ENCODE data around the gene MED13L.
A peak's percentile ranks its signal among the peaks of the same experiment; 100 is the strongest.

MED13L gene

DNA sequence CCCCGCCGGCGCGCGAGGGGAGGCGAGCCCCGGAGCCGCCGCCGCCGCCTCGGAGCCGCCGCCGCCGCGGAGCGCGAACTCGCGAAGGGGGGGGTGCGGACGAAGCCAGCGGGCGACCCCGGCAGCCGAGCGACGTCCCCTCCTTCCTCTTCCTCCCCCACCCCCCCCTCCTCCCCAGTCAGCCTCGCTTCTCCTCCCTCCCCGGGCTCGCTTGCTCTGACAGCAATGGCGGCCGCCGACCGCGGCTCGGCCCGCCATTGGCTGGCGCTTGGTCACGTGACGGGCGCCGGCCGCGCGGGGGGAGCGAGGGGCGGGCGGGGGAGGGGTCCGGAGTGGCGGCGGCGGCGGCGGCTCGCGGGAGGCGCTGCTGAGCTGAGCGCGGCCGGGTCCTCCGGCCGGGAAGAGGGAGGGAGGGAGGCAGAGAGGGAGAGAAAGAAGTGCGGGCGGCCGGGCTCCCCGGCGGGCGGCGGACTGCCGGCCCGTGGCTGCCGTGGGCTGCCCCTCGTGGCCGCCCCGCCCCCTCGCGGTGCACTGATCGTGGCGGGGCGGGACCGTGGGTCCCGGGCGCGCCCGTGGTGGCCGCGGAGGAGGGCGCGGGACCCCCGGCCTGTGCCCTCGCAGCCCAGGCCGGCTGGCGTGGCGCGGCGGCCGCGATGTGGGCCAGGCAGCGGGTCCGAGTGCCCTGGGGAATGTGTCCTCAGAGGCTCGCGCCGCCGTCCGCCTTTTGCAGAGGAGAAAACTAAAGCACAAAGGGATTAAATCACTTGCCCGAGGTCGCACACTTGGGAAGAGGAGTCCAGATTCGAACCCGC lies at the start of gene MED13L:
Gene MED13L, minus strand, starts transcription at position 227 of the 812 bp plus-strand sequence. CDS start 562 bp downstream, outside the sequence.
- peak; percentile 97 for DNase-seq

DNA sequence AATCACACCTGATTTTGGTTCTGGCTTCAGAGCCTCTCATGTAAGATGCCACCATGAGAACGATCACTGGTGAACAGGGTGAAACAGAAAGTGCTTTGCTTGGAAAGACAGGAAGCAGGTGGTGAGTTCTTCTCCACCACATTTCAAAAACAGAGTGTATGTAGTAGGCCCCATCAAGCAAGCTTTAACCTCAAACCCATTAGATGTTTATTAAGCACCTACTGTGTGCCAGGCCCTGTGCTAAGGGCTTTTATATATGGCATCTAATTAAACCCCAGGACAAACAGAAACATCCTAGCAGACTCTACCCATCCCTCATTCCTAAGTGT lies 47.8 kb upstream of the MED13L start:
- DNase-seq = peak; percentile 60

- DNase-seq = peak; percentile 76
Observed at GRCh38 chr12:116324654-116325335, 47.3 kb upstream of the MED13L start.

DNA sequence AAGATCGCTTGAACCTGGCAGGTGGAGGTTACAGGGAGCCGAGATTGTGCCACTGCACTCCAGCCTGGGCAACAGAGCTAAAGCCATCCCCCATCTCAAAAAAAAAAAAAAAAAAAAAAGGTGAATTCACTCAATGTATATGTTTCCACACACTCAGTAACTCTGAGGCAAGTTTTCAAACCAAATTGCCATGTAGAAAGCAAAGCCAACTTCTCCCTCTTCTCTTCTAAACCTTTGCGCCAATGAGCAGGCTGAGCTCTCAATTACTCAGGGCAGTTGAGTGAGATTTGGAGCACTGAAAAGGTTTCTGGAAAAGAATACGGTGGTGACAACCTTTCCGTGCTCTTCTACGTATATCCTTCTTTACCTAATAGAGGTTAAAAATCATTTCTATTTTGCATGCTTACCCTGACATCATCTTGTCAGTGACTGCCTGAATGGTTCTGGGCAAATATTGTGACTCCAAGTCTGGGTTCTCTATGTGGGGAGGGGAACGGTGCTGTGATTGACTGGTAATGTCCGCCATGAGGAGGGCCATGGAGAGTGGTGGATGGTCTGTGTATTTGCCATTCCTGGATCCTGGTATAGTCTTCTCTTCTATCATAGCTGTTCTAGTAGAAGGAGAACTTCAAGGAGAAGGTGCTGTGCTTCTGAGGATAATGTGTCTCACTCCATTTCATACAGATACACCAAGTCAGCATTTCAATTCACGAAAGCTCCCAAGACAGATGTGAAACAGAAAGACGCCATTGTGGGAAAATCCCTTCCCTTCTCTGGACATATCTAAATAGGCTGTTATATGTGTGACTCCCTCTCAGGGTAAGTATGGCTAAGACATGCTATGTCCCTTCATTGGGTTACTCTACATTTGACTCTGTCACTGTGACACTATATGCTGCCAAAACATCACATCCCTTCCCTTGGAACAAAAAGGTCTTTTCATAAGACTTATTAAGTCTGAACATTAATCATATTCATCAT lies 46.2 kb upstream of the MED13L start:
- DNase-seq = peak; percentile 88

- no peak for DNase-seq
Observed at GRCh38 chr12:116321913-116322312, 44.4 kb upstream of the MED13L start.

DNA sequence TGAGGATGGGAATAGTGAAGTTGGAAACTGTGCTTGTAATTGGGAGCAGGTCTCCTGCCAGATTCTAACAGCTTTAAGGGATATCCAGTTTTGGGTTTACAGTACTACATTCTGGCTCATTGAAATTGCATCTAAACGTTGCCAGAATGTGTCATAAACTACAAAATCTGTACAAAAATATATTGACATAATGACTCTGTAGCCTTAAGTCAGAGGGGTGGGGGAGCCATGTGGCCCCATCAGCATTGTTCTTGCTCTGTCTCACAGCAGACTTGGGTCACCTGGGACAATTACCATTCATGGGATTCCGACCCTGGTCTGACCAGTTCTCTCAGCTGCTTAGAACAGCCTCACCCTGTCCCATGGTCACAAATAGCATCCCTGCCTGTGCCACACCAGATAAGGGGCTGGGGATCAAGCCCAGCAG lies 43.3 kb upstream of the MED13L start:
- DNase-seq = no peak

GRCh38 chr12:116319898-116320621 lies 42.6 kb upstream of the MED13L start:
- DNase-seq = peak; percentile 87

- DNase-seq = no peak
Observed at GRCh38 chr12:116319233-116319897, 41.9 kb upstream of the MED13L start.

DNA sequence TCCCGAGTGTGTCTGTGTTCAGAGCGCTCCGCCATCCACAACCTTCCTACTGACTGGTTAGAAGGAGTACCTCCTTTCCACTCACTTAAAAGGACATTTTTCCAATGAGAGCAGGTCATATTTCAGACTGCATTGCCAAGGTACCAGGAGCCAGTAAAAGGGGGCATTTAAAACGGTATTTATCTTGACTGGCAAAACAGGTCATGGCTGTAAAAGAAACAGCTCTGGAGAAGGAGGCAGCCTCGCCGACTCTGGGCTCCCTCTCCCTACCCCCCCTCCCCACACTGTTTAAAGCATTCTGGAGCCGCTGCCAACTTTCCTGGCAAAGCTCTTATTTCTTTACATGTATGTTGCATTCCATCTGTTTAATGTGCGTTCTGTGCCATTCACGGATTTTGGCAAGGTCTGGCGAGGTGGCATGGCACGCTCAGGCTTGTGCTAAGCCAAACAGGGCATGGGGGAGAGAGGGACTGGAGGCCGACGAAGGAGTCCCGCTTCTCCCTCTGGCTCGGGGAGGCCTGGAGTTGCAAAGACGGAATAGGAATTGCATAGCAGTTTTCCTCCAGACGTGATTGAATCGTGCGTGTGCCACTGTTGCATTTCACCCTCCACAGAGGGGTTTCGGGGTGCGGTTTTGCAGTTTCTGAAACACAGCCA lies 41.2 kb upstream of the MED13L start:
- DNase-seq = no peak

- DNase-seq = no peak
Observed at GRCh38 chr12:116317986-116318575, 40.6 kb upstream of the MED13L start.

DNA sequence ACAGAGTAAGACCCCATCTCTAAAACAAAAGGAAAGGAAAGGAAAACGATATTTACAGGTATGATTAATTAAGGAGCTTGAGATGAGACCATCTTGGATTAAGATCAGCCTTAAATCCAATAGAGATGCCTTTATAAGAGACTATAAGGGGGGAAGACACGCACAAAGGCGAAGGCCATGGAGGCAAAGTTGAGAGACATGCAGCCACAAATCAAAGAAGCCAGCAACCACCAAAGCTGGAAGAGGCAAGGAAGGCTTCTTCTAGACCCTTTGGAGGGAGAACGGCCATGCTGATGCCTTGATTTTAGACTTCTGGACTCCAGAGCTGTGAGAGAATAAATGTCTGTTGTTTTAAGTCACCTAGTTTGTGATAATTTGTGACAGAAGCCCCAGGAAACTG lies 39.6 kb upstream of the MED13L start:
- no peak for DNase-seq

DNA sequence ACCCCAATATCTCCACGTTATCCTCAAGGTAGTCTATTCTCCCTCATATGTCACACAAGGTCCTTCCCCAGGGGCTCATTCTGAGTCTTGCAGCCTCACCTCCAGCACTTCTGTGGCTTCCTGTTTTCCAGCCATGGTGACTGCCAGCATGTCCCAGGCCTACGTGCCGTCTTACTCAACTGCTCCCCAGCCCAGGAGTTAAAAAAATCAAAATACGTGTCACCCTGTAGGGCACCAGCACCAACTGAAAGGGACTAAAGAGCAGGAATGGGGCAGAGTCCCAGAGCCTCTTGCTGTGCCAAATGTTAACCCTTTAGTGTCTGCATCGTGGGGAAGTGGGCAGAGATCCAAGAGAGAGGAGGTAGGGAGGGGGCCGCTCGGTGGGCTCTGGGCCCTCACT lies 37.0 kb upstream of the MED13L start:
- DNase-seq = peak; percentile 57

GRCh38 chr12:116313194-116313927 lies 35.9 kb upstream of the MED13L start:
- DNase-seq = no peak

DNA sequence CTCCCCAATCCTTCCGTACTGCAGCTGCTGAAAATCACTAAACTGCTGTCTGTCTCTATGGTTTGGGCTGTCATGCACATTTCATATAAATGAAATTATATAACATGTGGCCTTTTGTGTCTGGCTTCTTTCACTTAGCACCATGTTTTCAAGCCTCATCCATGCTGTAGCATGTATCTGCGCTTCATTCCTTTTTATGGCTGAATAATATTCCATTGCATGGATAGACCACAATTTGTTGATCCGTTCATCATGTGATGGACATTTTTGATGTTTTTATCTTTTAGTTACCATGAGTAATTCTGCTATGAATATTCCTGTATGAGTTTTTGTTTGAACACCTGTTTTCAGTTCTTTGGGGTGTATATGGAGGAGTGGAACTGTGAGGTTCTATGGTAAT lies 32.6 kb upstream of the MED13L start:
- no peak for DNase-seq

GRCh38 chr12:116309343-116309742 lies 31.9 kb upstream of the MED13L start:
- no peak for DNase-seq

DNA sequence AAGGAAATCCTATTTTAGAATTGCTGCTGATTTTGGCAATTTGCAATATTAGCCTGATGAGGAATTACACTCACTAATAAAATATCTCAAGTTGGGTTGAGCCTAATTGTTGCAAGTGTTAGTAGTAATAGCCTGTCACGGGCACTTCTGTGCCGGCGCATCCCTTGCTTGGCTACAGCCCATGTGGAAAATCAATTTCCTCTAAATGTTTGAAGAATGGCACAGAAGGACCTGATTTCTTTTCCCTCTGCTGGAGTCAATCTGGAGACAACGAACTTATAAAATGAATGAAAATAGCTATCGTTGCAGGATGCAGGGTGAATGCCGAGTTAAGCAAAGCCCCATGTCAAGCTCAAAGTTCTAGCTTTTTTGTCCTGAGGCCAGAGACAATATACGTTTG lies 31.2 kb upstream of the MED13L start:
- no peak for DNase-seq

DNA sequence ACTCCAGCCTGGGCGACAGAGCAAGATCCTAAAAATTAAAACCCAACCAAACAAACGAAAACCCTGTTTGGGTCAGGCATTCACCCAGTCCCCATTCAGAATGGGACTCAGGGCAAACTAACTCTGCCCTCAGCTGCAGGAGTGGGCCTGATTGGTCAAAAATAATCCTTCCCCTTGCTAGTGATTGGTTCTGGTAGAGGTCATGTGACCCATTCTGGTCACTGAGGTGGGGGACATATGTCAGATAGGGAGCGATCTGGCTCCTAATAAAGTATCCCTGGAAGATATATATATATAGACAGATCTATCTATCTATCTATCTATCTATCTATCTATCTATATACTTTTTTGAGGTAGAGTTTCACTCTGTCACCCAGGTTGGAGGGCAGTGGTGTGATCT lies 29.5 kb upstream of the MED13L start:
- no peak for DNase-seq

GRCh38 chr12:116306506-116306905 lies 29.0 kb upstream of the MED13L start:
- DNase-seq = no peak

- DNase-seq = no peak
Observed at GRCh38 chr12:116304621-116305020, 27.1 kb upstream of the MED13L start.

DNA sequence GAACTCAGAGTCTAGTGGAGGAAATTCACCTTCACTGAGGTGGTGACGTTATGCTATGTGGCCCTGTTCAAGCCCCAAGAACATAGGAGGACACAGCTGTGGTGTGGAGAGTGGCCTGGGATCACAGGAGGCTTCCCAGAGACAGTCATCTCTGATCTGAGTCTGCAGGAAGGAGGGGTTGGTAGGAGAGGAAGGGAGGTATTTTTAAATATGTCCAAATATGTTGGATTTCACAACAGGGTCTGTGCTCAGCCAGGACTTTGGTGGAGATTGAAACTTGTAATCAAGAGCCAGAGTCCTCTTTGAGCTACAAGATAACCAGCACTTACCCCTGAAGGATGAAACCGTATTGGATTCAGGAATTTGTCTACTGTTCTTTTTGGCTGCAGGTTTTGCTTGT lies 26.4 kb upstream of the MED13L start:
- DNase-seq = peak; percentile 42

Data from suppressor macrophage treated with lipopolysaccharide for 4 hours (primary cell).